GM18867 (cell line): Measurements from ENCODE around the gene EPB41L3.
"Not testable (repeated sequence)": the region's sequence is repeated elsewhere in the genome, so short reads cannot be mapped to it uniquely, and the experiment has no call there.

Experiments used
- ATAC-seq: cut with Tn5 transposase; IDR thresholded peaks from one replicate; pipeline ENCODE4 v1.9.1; 2021; ENCODE audit warnings: mild to moderate bottlenecking, moderate library complexity; ENCODE audit not compliant: unreplicated experiment

EPB41L3 gene

DNA sequence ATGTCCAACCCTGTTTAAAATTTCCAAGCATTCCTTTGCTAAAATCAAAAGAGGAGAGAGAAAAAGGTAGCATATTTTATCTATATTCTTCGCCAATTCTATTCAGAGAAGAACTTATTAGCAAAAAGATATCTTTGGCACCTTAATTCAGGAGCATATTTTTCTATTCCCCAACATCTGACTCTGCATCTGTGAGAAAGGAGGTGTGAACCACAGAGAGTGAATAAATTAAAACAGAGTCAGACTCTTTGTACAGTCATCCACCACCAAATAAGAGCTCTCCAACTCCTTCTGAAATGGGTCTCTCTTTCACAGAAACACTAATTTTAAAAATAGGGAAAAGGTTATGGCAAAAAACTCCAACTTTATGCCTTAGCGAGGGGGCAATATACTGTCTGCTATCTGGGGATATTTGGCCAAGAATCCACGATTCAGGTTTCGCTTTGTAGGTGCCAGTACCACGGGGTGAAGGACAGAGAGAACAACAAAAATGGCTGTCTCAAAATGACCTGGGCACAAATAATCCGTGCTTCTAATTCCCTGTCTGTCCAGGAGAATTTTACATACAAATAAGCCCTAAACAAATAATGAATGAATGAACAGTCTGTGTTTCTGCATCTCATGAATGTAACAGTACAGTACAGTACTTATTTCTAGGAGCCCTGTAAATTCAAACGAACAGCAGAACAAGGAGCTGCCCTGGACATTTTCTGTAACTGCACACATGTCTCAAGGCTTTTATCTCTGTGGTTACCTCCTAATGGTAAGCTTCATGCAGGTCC is 43.4 kb downstream of the EPB41L3 start:
- peak; percentile 55 for ATAC-seq

- ATAC-seq, result no peak
Measured at GRCh38 chr18:5498452-5498851, 45.3 kb downstream of the EPB41L3 start.

- no peak for ATAC-seq
Measured at GRCh38 chr18:5496305-5496704, 47.5 kb downstream of the EPB41L3 start.

DNA sequence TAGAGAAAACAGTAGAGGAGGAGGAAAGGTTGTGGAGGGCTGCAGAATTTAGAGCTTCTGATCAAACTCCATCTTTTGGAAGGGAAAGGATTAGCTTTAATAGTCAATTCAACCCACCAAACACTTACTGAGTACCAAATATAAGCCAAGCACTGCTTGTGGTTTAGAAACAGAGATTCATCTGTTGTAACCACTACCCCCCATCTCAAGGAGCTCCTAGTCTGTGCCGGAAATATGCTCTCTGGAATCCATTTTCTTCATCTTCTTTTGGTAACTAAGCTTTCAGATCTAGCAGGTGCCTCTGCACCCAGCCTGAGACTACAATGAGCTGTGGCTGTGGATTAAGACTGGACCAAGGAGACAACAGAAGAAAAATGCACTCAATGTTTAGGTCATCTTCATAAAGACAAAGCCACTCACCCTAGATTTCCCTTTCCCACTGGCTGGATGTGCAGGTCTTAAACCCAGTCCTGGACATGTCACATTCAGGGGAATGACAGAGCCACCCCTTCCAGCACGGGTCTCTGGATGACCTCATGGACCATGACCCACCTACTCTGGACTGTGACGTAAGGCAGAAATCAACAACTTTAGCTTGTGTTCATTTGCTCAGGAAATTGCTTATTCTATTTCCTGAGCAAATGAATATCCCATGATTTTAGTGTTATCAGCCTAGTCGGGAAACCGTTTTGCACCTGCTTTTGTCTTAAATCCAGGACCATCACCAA is 52.9 kb downstream of the EPB41L3 start:
- ATAC-seq, result no peak

DNA sequence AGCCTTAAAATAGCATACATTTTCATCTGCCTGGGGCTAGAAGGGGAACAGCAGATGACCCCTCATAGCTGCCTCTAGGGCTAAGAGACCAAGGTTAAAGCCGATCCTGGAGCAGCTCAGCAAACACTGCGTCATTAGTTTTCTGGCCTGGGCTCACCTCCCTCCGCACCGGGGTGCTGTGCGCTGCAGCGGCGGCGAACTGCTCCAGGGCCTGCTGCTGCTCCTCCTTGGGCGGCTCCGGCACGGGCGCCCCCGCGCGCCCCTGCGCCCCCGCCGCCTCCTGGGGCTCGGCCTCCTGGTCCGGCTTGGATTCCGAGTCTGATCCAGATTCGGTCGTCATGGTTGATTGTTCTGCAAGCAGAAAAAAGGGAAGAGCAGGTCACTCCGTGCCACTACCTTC is 55.0 kb downstream of the EPB41L3 start:
- ATAC-seq, result no peak

- not testable (repeated sequence) for ATAC-seq
Measured at GRCh38 chr18:5488044-5488443, 55.8 kb downstream of the EPB41L3 start.

- ATAC-seq, result no peak
Measured at GRCh38 chr18:5484526-5484925, 59.3 kb downstream of the EPB41L3 start.

DNA sequence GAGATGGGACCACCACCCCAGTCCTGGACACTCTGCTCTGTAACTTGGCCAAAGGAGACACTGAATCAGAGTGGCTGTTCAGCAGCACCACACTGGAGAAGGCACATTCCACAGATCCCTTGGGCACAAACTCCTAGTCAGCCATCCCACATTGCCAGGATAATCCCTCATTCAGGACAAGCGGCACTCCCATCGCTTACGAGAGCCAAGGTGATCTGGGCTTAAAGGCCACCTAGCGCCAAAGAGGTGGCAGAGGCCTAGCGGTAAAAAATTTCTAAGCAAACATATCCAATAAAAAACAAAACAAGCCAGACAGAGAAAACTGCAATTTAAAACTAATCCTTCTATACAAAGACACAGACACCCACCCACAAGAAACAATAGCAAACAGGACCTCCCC is 62.2 kb downstream of the EPB41L3 start:
- no peak for ATAC-seq

DNA sequence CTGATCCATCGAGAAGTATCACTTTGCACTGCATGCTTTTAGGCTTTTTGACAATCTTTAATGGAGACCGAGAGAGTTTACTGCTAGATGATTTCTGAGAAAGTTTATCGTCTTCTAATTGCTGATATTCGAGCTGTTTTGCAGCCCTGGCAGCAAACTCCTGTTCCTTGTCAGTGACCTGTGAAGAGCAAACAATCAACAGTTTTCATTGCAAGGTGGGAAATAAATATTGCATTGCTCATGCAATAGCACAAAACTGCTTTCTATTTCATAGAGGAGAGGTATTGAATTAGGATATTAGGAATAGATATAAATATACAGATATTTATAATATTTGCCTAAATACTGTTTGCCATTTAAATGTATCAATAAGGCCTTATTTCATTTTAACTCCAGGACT is 65.5 kb downstream of the EPB41L3 start:
- no peak for ATAC-seq

GRCh38 chr18:5476961-5477800 is 66.6 kb downstream of the EPB41L3 start:
- ATAC-seq, result no peak

GRCh38 chr18:5475267-5475666 is 68.5 kb downstream of the EPB41L3 start:
- ATAC-seq, result no peak

DNA sequence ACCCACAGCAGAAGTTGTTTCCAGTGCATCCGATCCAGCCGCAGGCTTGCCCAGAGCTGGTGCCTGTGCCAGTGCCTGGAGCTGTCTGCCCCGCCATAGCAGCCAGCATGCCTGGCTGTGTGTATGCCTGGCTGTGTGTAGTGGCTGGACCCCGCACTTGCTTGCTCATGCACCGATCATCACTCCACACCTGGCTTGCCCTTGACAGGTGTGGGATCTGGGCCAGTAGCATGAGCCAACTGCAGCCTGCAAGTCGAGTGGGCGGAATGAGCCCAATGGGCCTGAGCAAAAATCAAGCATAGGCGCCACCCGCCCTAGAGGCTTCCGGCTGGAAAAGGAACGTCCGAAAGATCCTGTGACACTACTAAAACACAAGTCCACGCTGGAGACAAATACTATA is 74.5 kb downstream of the EPB41L3 start:
- no peak for ATAC-seq

GRCh38 chr18:5468394-5468793 is 75.4 kb downstream of the EPB41L3 start:
- no peak for ATAC-seq

DNA sequence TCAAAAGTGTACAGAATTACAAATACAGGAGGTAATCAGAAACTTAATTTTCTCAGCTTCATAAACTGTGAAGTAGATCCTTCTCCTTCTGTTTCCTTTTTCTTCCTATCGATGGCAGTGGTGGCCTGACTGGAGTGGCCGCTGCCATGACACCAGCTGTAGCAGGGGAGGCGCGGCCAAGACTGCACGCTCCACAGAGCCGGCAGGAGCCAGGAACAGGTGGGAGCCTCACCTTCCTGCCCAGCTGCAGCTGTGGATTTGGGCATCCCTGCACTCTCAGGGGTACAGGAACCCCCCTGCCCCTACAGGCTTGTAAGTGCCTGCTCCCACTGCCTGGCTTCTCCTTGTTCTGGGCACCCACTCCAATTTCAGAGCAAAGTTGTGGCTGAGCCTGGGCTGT is 76.1 kb downstream of the EPB41L3 start:
- ATAC-seq, result no peak

DNA sequence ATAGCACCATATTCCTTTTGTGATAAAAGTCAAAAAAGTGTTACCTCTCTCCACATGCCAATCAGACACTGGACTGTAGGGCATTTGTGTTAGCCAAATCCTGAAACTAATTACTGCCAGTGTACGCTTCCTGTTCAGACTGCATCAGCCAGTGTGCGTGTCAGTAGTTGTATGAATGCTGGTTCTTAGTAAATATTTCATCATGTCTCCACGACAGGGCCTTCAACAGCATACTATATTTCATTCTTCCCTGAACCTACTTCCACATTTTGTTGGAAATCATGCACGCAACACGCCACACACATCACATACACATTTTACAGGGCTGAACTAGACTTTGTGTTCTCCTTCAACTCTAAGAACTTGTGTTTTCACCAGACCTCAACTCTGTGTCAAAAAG is 77.5 kb downstream of the EPB41L3 start:
- ATAC-seq, result no peak

DNA sequence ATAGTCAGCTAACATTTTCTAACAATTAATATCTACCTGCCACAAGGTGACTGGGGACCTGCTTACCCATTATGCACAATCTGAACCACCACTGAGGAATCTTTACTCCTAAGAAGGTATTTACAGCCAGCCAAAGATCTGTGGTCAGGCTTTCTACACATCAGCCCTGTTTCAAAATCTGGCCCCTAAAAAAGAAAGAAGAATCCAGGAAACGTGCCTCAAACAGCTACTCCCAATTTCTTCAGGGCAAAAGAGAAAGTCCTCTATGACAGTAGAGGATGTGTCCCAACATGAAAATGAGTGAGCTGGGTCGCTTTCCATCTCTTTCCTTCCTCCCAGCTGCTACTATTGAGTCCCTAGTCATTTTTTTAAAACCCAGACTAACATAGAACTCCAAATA is 79.5 kb downstream of the EPB41L3 start:
- no peak for ATAC-seq

DNA sequence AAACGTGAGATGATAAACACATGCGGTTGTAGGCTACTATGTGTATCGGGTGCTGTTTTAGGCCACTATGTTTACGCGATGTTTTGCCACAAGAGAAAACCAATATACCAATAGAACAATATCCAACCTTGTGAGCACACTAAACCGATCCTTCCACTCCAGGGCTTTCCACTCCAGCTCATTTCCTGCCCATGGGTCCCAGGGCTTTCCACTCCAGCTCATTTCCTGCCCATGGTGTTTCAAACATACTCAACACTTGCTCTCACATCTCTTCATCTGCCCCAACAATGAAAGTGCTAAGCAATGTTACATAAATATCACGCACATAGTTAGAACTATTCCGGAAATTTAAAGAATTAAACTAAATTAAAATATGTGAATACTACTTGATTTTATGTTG is 80.0 kb downstream of the EPB41L3 start:
- no peak for ATAC-seq

DNA sequence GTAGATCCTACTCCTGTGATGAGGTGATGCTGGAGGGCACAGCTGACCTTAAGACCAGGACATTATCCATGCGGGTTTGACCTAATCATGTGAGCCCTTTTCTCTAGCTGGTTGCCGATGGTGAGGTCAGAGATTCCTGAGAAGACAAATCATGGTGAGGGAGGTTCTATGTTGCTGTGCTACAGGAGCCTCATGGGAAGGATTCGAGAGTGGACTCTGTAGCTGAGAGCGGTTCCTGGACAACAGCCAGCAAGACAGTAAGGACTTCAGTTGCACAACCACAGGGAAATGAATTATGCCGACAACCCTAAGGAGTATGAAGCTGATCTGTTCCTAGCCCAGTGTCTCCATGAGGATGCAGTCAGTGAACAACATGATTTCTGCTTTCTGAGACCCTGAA is 80.4 kb downstream of the EPB41L3 start:
- ATAC-seq, result no peak

GRCh38 chr18:5462227-5462626 is 81.6 kb downstream of the EPB41L3 start:
- no peak for ATAC-seq

GRCh38 chr18:5461041-5461440 is 82.8 kb downstream of the EPB41L3 start:
- ATAC-seq, result no peak

DNA sequence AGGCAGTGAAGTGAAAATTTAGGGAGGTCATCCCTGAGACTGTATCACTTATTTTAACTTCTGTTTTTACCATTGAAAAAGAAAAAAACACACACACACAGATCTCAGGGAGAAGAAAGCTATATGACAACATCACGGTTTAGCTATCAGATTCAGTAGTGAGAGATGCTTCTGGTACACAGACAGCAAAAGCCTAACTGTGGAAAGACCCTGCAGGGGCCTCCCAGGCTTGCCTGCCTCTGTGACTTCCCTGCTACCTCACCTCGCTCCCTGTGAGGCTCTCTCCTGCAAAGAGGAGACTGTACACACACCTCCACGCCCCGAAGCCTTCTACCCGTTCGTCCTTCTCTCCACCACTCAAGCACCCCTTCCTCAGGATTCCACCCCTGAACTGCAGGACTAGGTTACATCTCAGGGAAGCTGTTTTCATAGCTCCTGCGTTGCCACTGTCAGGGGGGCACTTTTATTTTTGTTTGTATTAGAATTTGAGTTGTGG is 86.3 kb downstream of the EPB41L3 start:
- no peak for ATAC-seq
